GM12878 (cell line): ENCODE results near the gene ANO6. TPM values are rescaled to one million over a fixed set of nuclear protein-coding genes. Genes with fewer than 3 reads are reported as not detected.

Experiments used
- ATAC-seq: fragments of 200-7000 bp; cut with Tn5 transposase; 3 replicates; pipeline ENCODE4 v1.9.1; 2020; ENCODE audit warnings: mild to moderate bottlenecking, moderate library complexity
- BruUV-seq: library from RNA; stranded (reverse); fragments of 400-500 nt; replicated peaks from 2 replicates; lab custom pipeline; 2021; lab: Mats Ljungman, UMichigan
- CTCF ChIA-PET: fragments of 300-600 bp; sonication (Branson Sonifier 250); formaldehyde crosslinking; extraction: SDS; loops from one replicate; lab custom pipeline; 2021; ENCODE audit warnings: inconsistent platforms; lab: Yijun Ruan, JAX
- POLR2A ChIA-PET: fragments of 350-600 bp; formaldehyde crosslinking; extraction: SDS; loops from one replicate; lab custom pipeline; 2021; ENCODE audit warnings: inconsistent platforms; lab: Charles Lee
- RAD21 ChIA-PET: fragments of 300-600 bp; sonication (Branson Sonifier 250); formaldehyde crosslinking; loops from one replicate; lab custom pipeline; 2023; ENCODE audit warnings: antibody characterized with exemption; ENCODE audit not compliant: unreplicated experiment; lab: Charles Lee
- SMC1A ChIA-PET: fragments of 300-600 bp; sonication (Branson Sonifier 250); formaldehyde crosslinking; loops from one replicate; lab custom pipeline; 2023; ENCODE audit not compliant: unreplicated experiment, uncharacterized antibody; lab: Charles Lee
- DNase-seq: peaks from one replicate; pipeline ENCODE4 v3.0.0-alpha.2; 2011; ENCODE audit warnings: low read depth, low spot score
- FAIRE-seq: peaks from 3 replicates; lab custom pipeline; 2011; peaks lifted over from hg19 to GRCh38; lab: Jason Lieb, UNC
- H2AFZ ChIP-seq: 2 replicates; pipeline ENCODE4 v1.6.0; 2011; ENCODE audit warnings: low read depth, low read length, control low read depth; ENCODE audit not compliant: control insufficient read depth
- H3K27ac ChIP-seq: 2 replicates; pipeline ENCODE4 v1.5.1; 2011; ENCODE audit warnings: control low read depth; ENCODE audit not compliant: control insufficient read depth, insufficient read depth
- H3K27me3 ChIP-seq, 2 experiments: replicated peaks in 1 of 2; 2 replicates each; pipeline versions ENCODE4 v1.6.0 to v1.6.1; 2011; ENCODE audit warnings: low read length in 1 of 2; ENCODE audit not compliant: control insufficient read depth in 2 of 2, insufficient read depth in 2 of 2
- H3K36me3 ChIP-seq, 2 experiments: 2 replicates each; pipeline ENCODE4 v1.5.1; 2011; ENCODE audit warnings: low read length in 1 of 2; ENCODE audit not compliant: control insufficient read depth in 2 of 2, insufficient read depth in 2 of 2
- H3K4me1 ChIP-seq: 2 replicates; pipeline ENCODE4 v1.6.1; 2011; ENCODE audit warnings: mild to moderate bottlenecking, low read length, moderate library complexity, mixed read lengths; ENCODE audit not compliant: control insufficient read depth, insufficient read depth
- H3K4me2 ChIP-seq: 2 replicates; pipeline ENCODE4 v1.6.0; 2011; ENCODE audit warnings: control low read depth; ENCODE audit not compliant: control insufficient read depth, insufficient read depth
- H3K4me3 ChIP-seq: fragments of 200-600 bp; sonication (generic); 2 replicates; pipeline ENCODE4 v1.5.1; 2016
- H3K79me2 ChIP-seq: 2 replicates; pipeline ENCODE4 v1.6.0; 2011; ENCODE audit warnings: low read length; ENCODE audit not compliant: control insufficient read depth, insufficient read depth
- H3K9ac ChIP-seq: 2 replicates; pipeline ENCODE4 v1.8.0; 2011; ENCODE audit warnings: low read length, control low read depth, mixed read lengths; ENCODE audit not compliant: control insufficient read depth, insufficient read depth
- H3K9me3 ChIP-seq: replicated peaks from 3 replicates; pipeline ENCODE4 v1.5.1; 2011; ENCODE audit warnings: mild to moderate bottlenecking, low read length; ENCODE audit not compliant: control insufficient read depth, insufficient read depth
- H4K20me1 ChIP-seq: 2 replicates; pipeline ENCODE4 v1.6.0; 2011; ENCODE audit not compliant: control insufficient read depth, insufficient read depth
- CBX5 ChIP-seq: sonication (generic); IDR thresholded peaks from 2 replicates; pipeline ENCODE4 v1.6.1; 2016; ENCODE audit warnings: low read depth, moderate library complexity, mild to moderate bottlenecking, inconsistent platforms
- CHD1 ChIP-seq: IDR thresholded peaks from 2 replicates; pipeline ENCODE4 v1.6.1; 2012; ENCODE audit warnings: low read depth, low read length, improper control_type of control experiment
- CHD4 ChIP-seq: fragments of 200-600 bp; sonication (generic); IDR thresholded peaks from 2 replicates; pipeline ENCODE4 v1.6.1; 2016; ENCODE audit warnings: mild to moderate bottlenecking
- CREM ChIP-seq: IDR thresholded peaks from 2 replicates; pipeline ENCODE4 v1.6.1; 2014; ENCODE audit warnings: antibody characterized with exemption, low read depth
- EED ChIP-seq: sonication (generic); IDR thresholded peaks from 2 replicates; pipeline ENCODE4 v1.6.1; 2016; ENCODE audit warnings: antibody characterized with exemption, low read depth
- SP1 ChIP-seq: IDR thresholded peaks from one replicate; pipeline ENCODE4 v1.6.1; 2011; ENCODE audit warnings: low read depth, low read length
- STAT1 ChIP-seq: fragments of 450-650 bp; conservative IDR thresholded peaks from 2 replicates; pipeline ENCODE4 v1.6.1; 2014; ENCODE audit warnings: antibody characterized with exemption, mild to moderate bottlenecking
- ZBTB11 ChIP-seq: fragments of 450-650 bp; formaldehyde crosslinking; IDR thresholded peaks from 2 replicates; pipeline ENCODE4 v1.5.0; 2022; ENCODE audit warnings: mild to moderate bottlenecking, missing genetic modification characterization
- ZNF384 ChIP-seq: IDR thresholded peaks from 2 replicates; pipeline ENCODE4 v1.6.1; 2012; ENCODE audit warnings: low read depth, mild to moderate bottlenecking, low read length, improper control_type of control experiment, borderline replicate concordance
- ZNF687 ChIP-seq: fragments of 450-650 bp; IDR thresholded peaks from 2 replicates; pipeline ENCODE4 v1.6.1; 2017; ENCODE audit warnings: mild to moderate bottlenecking, moderate library complexity
- in situ Hi-C: fragments of 300-500 bp; cut with MboI; formaldehyde crosslinking; loops from 9 replicates; pipeline ENCODE4 v1.14.3; 2018; ENCODE audit warnings: mixed read lengths
- intact Hi-C: fragments of 100-400 bp; cut with micrococcal nuclease; formaldehyde crosslinking; loops from one replicate; pipeline ENCODE4 v1.14.2; 2022; ENCODE audit not compliant: unreplicated experiment
- polyA plus RNA-seq, 11 experiments: library from polyadenylated mRNA; depleted of rRNA in 4 of 11; unstranded in 6 of 11; stranded (reverse) in 5 of 11; fragments of >200 nt; fragmentation: Nextera tagmentation in 4 of 11; fragmentation: Illumina TruSeq in 1 of 11; extraction: Ambion mirVana in 4 of 11; extraction: Trizol in 1 of 11; gene quantifications; 1 replicate in 1 of 11; 2 replicates in 10 of 11; pipeline versions ENCODE4 v1.2.1 to v1.2.3, GENCODE V29; 2011 to 2016; ENCODE audit warnings: inconsistent platforms in 2 of 11, missing spikeins in 2 of 11, low read depth in 1 of 11
- total RNA-seq, 4 experiments: library from RNA; depleted of rRNA in 3 of 4; stranded (reverse); fragments of >200 nt in 3 of 4; fragmentation: Illumina TruSeq in 1 of 4; extraction: Trizol in 1 of 4; gene quantifications; 2 replicates each; pipeline versions ENCODE4 v1.2.1 to v1.2.3, GENCODE V29; 2013 to 2021

ANO6 gene
- total and polyA plus RNA-seq, 10 of the 15 experiments (the other 5 are each of a cell fraction or from before 2014, with no cell fraction given) = 4.6 to 30.3 (median 26.0) TPM

GRCh38 chr12:45362291-45362690, 146.4 kb downstream of the ANO6 start (continued):
- TF ChIP-seq ZBTB11 (no peak), ZNF687 (no peak), ZNF384 (no peak)

GRCh38 chr12:45363903-45364302, 148.0 kb downstream of the ANO6 start:
- ChIA-PET CTCF (no interaction called here), RAD21 (no interaction called here), SMC1A (no interaction called here), POLR2A (no interaction called here)
- no peak overlapping the region for H3K4me2 ChIP-seq
- intact Hi-C loops = no loop called here
- no peaks in the 10 kb centered on the region for H3K4me1 ChIP-seq
- BruUV-seq = no TSS peak
- no peak overlapping the region for H3K4me3 ChIP-seq
- ATAC-seq (no peak), FAIRE-seq (no peak), DNase-seq (no peak)
- no peak overlapping the region for H3K9ac ChIP-seq
- no peak overlapping the region for H2AFZ ChIP-seq
- in situ Hi-C loops = no loop called here
- H3K79me2 ChIP-seq = no peaks in the 10 kb centered on the region
- H4K20me1 ChIP-seq = no peaks in the 10 kb centered on the region
- H3K27ac ChIP-seq = no peak overlapping the region
- H3K36me3 ChIP-seq = peaks cover 0 to 3% of the 10 kb centered on the region in 2 experiments; a peak in 2 of 4 replicates
- H3K9me3 ChIP-seq = peaks cover 7% of the 10 kb centered on the region
- no peaks in the 10 kb centered on the region for H3K27me3 ChIP-seq
- TF ChIP-seq SP1 = no peak
- TF ChIP-seq STAT1 = no peak
- TF ChIP-seq CREM = no peak
- no peak for TF ChIP-seq CHD4
- TF ChIP-seq CBX5 = peak; percentile 94; the same call in 1 of the 2 replicates
- no peak for TF ChIP-seq EED
- no peak for TF ChIP-seq CHD1
